ENCODE measurements around the gene PLG.
A peak's percentile ranks its signal among the peaks of the same experiment; 100 is the strongest.
"Not testable (repeated sequence)": the region's sequence is repeated elsewhere in the genome, so short reads cannot be mapped to it uniquely, and the experiment has no call there.

Gene PLG

GRCh38 chr6:160714731-160715316 is 12.8 kb downstream of the PLG start:
- H3K4me1 ChIP-seq (ENCODE audit: control insufficient read depth, low read depth, low read length): no peaks in the 10 kb centered on the region
- no peaks in the 10 kb centered on the region for H3K27me3 ChIP-seq (ENCODE audit: control insufficient read depth, insufficient read depth, low read length)
- no peaks in the 10 kb centered on the region for H3K9me3 ChIP-seq (ENCODE audit: control insufficient read depth, low read depth, low read length)
- H3K36me3 ChIP-seq (ENCODE audit: control insufficient read depth, low read depth, low read length): no peaks in the 10 kb centered on the region
- H3K27ac ChIP-seq (ENCODE audit: low read length): no peak overlapping the region
- no peak overlapping the region for H3K4me3 ChIP-seq (ENCODE audit: low read length)
- no peak overlapping the region for H3K9ac ChIP-seq (ENCODE audit: low read length)

DNA sequence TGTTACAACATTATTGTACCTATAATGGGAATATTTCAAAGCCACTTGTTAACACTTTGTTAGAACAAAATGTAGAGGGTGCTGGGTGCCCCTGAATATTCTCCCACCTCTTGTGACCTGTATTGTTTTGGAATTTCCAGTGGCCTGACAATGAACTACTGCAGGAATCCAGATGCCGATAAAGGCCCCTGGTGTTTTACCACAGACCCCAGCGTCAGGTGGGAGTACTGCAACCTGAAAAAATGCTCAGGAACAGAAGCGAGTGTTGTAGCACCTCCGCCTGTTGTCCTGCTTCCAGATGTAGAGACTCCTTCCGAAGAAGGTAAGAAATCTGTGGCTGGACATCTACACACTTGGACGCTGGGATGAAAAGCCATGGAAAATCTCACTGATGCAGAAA is 28.9 kb downstream of the PLG start:
- H3K4me3 ChIP-seq (ENCODE audit: low read length): no peak overlapping the region
- no peaks in the 10 kb centered on the region for H3K9me3 ChIP-seq (ENCODE audit: control insufficient read depth, low read depth, low read length)
- H3K27ac ChIP-seq (ENCODE audit: low read length): no peak overlapping the region
- no peaks in the 10 kb centered on the region for H3K4me1 ChIP-seq (ENCODE audit: control insufficient read depth, low read depth, low read length)
- H3K9ac ChIP-seq (ENCODE audit: low read length): no peak overlapping the region
- H3K36me3 ChIP-seq (ENCODE audit: control insufficient read depth, low read depth, low read length): no peaks in the 10 kb centered on the region
- no peaks in the 10 kb centered on the region for H3K27me3 ChIP-seq (ENCODE audit: control insufficient read depth, insufficient read depth, low read length)

DNA sequence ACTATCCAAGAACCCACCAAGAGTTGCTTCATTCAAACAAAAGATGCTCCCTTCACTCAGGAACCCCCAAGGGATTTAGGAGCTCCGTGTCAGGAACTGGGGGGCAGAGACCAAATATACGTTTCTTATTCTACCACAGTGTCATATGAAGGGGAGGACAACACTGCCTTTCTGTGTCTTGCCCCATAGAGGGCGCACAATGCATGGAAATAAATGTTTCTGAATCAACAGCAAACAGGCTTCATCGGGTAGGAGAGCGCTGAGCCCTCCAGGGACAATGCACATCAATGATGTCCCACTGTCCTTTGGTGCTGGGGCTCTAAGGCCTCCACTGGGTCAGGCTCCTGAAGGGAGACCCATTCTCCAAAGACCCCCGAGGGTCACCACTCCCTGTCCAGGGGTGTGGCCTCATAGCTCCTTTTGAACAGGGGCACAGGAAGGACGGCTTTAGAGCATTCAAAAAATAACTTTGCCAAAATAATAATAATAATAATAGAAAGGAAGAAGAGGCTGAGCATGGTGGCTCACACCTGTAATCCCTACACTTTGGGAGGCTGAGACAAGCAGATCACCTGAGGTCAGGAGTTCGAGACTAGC is 31.1 kb downstream of the PLG start:
- no peaks in the 10 kb centered on the region for H3K27me3 ChIP-seq (ENCODE audit: control insufficient read depth, insufficient read depth, low read length)
- no peaks in the 10 kb centered on the region for H3K9me3 ChIP-seq (ENCODE audit: control insufficient read depth, low read depth, low read length)
- no peak overlapping the region for H3K4me3 ChIP-seq (ENCODE audit: low read length)
- H3K9ac ChIP-seq (ENCODE audit: low read length): no peak overlapping the region
- H3K27ac ChIP-seq (ENCODE audit: low read length): no peak overlapping the region
- H3K36me3 ChIP-seq (ENCODE audit: control insufficient read depth, low read depth, low read length): no peaks in the 10 kb centered on the region
- no peaks in the 10 kb centered on the region for H3K4me1 ChIP-seq (ENCODE audit: control insufficient read depth, low read depth, low read length)

- Histone ChIP-seq H3K27me3 (ENCODE audit: control insufficient read depth, insufficient read depth, low read length) (no peaks in the 10 kb centered on the region), H3K4me3 (ENCODE audit: low read length) (no peak overlapping the region), H3K27ac (ENCODE audit: low read length) (no peak overlapping the region), H3K9ac (ENCODE audit: low read length) (no peak overlapping the region), H3K9me3 (ENCODE audit: control insufficient read depth, low read depth, low read length) (no peaks in the 10 kb centered on the region), H3K4me1 (ENCODE audit: control insufficient read depth, low read depth, low read length) (no peaks in the 10 kb centered on the region), H3K36me3 (ENCODE audit: control insufficient read depth, low read depth, low read length) (no peaks in the 10 kb centered on the region)
Observed at GRCh38 chr6:160734627-160735026, 32.6 kb downstream of the PLG start.

DNA sequence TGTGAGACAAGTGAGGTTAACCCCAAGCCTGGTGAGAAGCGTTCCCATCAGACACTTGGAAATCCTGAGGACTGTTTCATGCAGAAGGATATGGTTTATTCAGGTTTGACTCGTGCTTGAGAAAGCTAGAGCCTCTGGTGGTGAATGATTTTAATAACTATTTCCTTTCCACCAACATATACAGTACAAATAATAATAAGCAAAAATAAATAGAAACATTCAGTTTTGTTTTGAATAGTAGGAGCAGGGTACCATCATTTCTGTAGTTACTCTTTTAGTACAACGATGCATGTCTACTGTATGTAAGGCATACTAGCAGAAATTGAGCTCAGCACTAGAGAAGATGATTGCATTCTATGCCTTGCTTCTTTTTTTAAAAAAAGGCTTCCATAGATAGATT is 33.5 kb downstream of the PLG start:
- Histone ChIP-seq H3K4me3 (ENCODE audit: low read length) (no peak overlapping the region), H3K9ac (ENCODE audit: low read length) (no peak overlapping the region), H3K4me1 (ENCODE audit: control insufficient read depth, low read depth, low read length) (no peaks in the 10 kb centered on the region), H3K9me3 (ENCODE audit: control insufficient read depth, low read depth, low read length) (no peaks in the 10 kb centered on the region), H3K27me3 (ENCODE audit: control insufficient read depth, insufficient read depth, low read length) (no peaks in the 10 kb centered on the region), H3K36me3 (ENCODE audit: control insufficient read depth, low read depth, low read length) (no peaks in the 10 kb centered on the region), H3K27ac (ENCODE audit: low read length) (no peak overlapping the region)

GRCh38 chr6:160737934-160738333 is 35.9 kb downstream of the PLG start:
- Histone ChIP-seq H3K9me3 (ENCODE audit: control insufficient read depth, low read depth, low read length) (no peaks in the 10 kb centered on the region), H3K4me3 (ENCODE audit: low read length) (no peak overlapping the region), H3K4me1 (ENCODE audit: control insufficient read depth, low read depth, low read length) (no peaks in the 10 kb centered on the region), H3K27ac (ENCODE audit: low read length) (no peak overlapping the region), H3K36me3 (ENCODE audit: control insufficient read depth, low read depth, low read length) (no peaks in the 10 kb centered on the region), H3K27me3 (ENCODE audit: control insufficient read depth, insufficient read depth, low read length) (no peaks in the 10 kb centered on the region), H3K9ac (ENCODE audit: low read length) (no peak overlapping the region)

DNA sequence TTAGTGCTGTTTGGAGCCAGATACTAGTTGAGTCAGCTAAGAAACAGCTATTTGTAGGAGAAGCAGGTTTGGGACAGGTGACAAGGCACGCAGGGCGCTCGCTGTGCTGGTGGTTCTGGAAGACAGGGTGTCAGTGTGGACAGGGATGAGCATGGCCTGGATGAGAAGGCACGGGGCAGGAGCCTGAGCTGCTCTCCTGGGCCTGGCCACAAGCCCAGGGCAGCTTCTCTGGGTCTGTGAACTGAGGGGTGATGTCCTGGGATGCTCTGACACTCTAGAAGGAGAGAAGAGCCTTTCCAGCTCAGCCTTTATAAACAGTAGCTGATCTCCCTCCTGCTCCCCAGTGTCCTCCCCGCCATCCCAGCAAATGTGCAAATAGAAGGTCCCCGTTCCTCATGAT is 37.9 kb downstream of the PLG start:
- H3K27ac ChIP-seq (ENCODE audit: low read length): no peak overlapping the region
- no peaks in the 10 kb centered on the region for H3K4me1 ChIP-seq (ENCODE audit: control insufficient read depth, low read depth, low read length)
- no peak overlapping the region for H3K9ac ChIP-seq (ENCODE audit: low read length)
- H3K27me3 ChIP-seq (ENCODE audit: control insufficient read depth, insufficient read depth, low read length): no peaks in the 10 kb centered on the region
- H3K4me3 ChIP-seq (ENCODE audit: low read length): no peak overlapping the region
- H3K9me3 ChIP-seq (ENCODE audit: control insufficient read depth, low read depth, low read length): no peaks in the 10 kb centered on the region
- H3K36me3 ChIP-seq (ENCODE audit: control insufficient read depth, low read depth, low read length): no peaks in the 10 kb centered on the region

GRCh38 chr6:160741012-160741411 is 39.0 kb downstream of the PLG start:
- H3K27me3 ChIP-seq (ENCODE audit: control insufficient read depth, insufficient read depth, low read length); H3K4me1 ChIP-seq (ENCODE audit: control insufficient read depth, low read depth, low read length); H3K9me3 ChIP-seq (ENCODE audit: control insufficient read depth, low read depth, low read length); H3K36me3 ChIP-seq (ENCODE audit: control insufficient read depth, low read depth, low read length); H3K4me3 ChIP-seq (ENCODE audit: low read length); H3K27ac ChIP-seq (ENCODE audit: low read length); H3K9ac ChIP-seq (ENCODE audit: low read length): not testable (repeated sequence)

DNA sequence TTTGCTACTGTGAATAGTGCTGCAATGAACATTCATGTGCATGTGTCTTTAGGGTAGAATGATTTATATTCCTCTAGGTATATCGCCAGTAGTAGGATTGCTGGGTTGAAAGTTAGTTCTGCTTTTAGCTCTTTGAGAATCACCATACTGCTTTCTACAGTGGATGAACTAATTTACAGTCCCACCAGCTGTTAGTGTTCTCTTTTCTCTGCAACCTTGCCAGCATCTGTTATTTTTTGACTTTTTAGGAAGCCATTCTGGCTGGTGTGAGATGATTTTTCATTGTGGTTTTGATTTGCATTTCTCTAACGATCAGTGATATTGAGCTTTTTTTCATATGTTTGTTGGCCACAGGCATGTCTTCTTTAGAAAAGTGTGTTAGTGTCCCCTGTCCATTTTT is 40.0 kb downstream of the PLG start:
- H3K27ac ChIP-seq (ENCODE audit: low read length): no peak overlapping the region
- H3K9me3 ChIP-seq (ENCODE audit: control insufficient read depth, low read depth, low read length): no peaks in the 10 kb centered on the region
- no peaks in the 10 kb centered on the region for H3K36me3 ChIP-seq (ENCODE audit: control insufficient read depth, low read depth, low read length)
- no peaks in the 10 kb centered on the region for H3K27me3 ChIP-seq (ENCODE audit: control insufficient read depth, insufficient read depth, low read length)
- H3K4me1 ChIP-seq (ENCODE audit: control insufficient read depth, low read depth, low read length): no peaks in the 10 kb centered on the region
- H3K9ac ChIP-seq (ENCODE audit: low read length): no peak overlapping the region
- no peak overlapping the region for H3K4me3 ChIP-seq (ENCODE audit: low read length)

GRCh38 chr6:160750276-160750689 is 48.2 kb downstream of the PLG start:
- H3K36me3 ChIP-seq (ENCODE audit: control insufficient read depth, low read depth, low read length): no peaks in the 10 kb centered on the region
- no peak overlapping the region for H3K27ac ChIP-seq (ENCODE audit: low read length)
- H3K4me3 ChIP-seq (ENCODE audit: low read length): peak overlapping the region; percentile 26
- H3K27me3 ChIP-seq (ENCODE audit: control insufficient read depth, insufficient read depth, low read length): no peaks in the 10 kb centered on the region
- peaks cover 4% of the 10 kb centered on the region for H3K4me1 ChIP-seq (ENCODE audit: control insufficient read depth, low read depth, low read length)
- no peaks in the 10 kb centered on the region for H3K9me3 ChIP-seq (ENCODE audit: control insufficient read depth, low read depth, low read length)
- H3K9ac ChIP-seq (ENCODE audit: low read length): no peak overlapping the region

DNA sequence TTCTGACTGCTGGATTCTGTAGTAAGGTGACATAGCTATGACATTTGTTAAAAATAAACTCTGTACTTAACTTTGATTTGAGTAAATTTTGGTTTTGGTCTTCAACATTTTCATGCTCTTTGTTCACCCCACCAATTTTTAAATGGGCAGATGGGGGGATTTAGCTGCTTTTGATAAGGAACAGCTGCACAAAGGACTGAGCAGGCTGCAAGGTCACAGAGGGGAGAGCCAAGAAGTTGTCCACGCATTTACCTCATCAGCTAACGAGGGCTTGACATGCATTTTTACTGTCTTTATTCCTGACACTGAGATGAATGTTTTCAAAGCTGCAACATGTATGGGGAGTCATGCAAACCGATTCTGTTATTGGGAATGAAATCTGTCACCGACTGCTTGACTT is 51.2 kb downstream of the PLG start:
- not testable (repeated sequence) for H3K4me3 ChIP-seq (ENCODE audit: low read length); H3K27me3 ChIP-seq (ENCODE audit: control insufficient read depth, insufficient read depth, low read length); H3K9me3 ChIP-seq (ENCODE audit: control insufficient read depth, low read depth, low read length); H3K9ac ChIP-seq (ENCODE audit: low read length); H3K4me1 ChIP-seq (ENCODE audit: control insufficient read depth, low read depth, low read length); H3K36me3 ChIP-seq (ENCODE audit: control insufficient read depth, low read depth, low read length); H3K27ac ChIP-seq (ENCODE audit: low read length)

DNA sequence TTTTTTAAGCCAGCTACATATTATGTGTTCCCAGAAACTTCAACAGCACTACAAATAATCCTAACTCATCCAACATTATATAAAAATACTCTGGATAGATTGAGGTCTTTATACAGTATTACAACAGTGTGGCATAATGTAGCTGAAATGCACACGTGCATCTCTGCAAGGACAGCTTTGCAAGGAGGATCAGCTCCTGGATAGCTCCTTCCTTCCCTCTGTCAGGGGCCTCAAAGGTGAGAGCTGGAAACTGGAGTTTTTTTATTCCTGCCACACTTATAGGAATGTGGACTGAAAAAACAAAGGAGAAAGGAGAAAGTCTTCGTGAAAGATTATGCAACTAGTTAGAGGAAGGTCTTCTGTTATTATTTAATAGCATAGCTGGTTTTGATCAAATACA is 53.1 kb downstream of the PLG start:
- Histone ChIP-seq H3K9ac (ENCODE audit: low read length) (no peak overlapping the region), H3K4me3 (ENCODE audit: low read length) (no peak overlapping the region), H3K27ac (ENCODE audit: low read length) (no peak overlapping the region), H3K27me3 (ENCODE audit: control insufficient read depth, insufficient read depth, low read length) (no peaks in the 10 kb centered on the region), H3K9me3 (ENCODE audit: control insufficient read depth, low read depth, low read length) (no peaks in the 10 kb centered on the region), H3K36me3 (ENCODE audit: control insufficient read depth, low read depth, low read length) (no peaks in the 10 kb centered on the region), H3K4me1 (ENCODE audit: control insufficient read depth, low read depth, low read length) (peaks cover 9% of the 10 kb centered on the region)

Data from iPS-18a (cell line).